Astrocyte of the cerebellum (primary cell): ENCODE measurements around the gene KRR1.
"Not testable (repeated sequence)": the region's sequence is repeated elsewhere in the genome, so short reads cannot be mapped to it uniquely, and the experiment has no call there.

ENCODE experiments used
- DNase-seq: peaks from one replicate; pipeline ENCODE4 v3.0.0-alpha.2; 2011; ENCODE audit warnings: low read depth
- H3K4me3 ChIP-seq: 2 replicates; pipeline ENCODE4 v1.5.1; 2011; ENCODE audit warnings: mild to moderate bottlenecking, low read depth, low read length, moderate library complexity
- in situ Hi-C: cut with HindIII; loops from 2 replicates; pipeline ENCODE4 v1.10.0; 2017; ENCODE audit warnings: low sequenced_read_pairs
- TF ChIP-seq, protein P1 (sequence below): IDR thresholded peaks from 2 replicates; pipeline ENCODE4 v1.5.1; 2012; ENCODE audit warnings: low read length, low read depth, moderate library complexity, mild to moderate bottlenecking; ENCODE audit errors: missing control alignments

KRR1 gene

DNA sequence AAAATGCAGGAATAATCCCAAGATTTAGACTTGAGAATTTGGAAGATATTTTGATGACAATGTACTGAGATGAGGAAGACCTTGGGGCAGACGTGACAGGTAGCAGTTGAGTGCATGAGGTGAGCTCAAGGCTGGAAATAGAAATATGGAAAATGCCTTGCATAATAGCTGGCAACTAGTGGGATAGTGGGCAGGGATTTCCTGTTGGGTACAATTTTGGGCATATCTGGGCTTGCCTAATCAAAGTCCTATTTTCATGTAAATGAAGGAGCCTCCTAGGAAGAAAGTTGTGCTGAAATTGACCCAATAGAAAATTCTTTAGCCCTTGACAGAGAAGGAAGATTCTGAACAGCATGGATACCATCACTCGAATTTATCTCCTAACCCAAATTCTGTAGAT, 37.3 kb downstream of the KRR1 start:
- no peak overlapping the region for H3K4me3 ChIP-seq
- in situ Hi-C loops: no loop called here
- DNase-seq: no peak
- TF ChIP-seq, protein P1, sequence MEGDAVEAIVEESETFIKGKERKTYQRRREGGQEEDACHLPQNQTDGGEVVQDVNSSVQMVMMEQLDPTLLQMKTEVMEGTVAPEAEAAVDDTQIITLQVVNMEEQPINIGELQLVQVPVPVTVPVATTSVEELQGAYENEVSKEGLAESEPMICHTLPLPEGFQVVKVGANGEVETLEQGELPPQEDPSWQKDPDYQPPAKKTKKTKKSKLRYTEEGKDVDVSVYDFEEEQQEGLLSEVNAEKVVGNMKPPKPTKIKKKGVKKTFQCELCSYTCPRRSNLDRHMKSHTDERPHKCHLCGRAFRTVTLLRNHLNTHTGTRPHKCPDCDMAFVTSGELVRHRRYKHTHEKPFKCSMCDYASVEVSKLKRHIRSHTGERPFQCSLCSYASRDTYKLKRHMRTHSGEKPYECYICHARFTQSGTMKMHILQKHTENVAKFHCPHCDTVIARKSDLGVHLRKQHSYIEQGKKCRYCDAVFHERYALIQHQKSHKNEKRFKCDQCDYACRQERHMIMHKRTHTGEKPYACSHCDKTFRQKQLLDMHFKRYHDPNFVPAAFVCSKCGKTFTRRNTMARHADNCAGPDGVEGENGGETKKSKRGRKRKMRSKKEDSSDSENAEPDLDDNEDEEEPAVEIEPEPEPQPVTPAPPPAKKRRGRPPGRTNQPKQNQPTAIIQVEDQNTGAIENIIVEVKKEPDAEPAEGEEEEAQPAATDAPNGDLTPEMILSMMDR: no peak

DNA sequence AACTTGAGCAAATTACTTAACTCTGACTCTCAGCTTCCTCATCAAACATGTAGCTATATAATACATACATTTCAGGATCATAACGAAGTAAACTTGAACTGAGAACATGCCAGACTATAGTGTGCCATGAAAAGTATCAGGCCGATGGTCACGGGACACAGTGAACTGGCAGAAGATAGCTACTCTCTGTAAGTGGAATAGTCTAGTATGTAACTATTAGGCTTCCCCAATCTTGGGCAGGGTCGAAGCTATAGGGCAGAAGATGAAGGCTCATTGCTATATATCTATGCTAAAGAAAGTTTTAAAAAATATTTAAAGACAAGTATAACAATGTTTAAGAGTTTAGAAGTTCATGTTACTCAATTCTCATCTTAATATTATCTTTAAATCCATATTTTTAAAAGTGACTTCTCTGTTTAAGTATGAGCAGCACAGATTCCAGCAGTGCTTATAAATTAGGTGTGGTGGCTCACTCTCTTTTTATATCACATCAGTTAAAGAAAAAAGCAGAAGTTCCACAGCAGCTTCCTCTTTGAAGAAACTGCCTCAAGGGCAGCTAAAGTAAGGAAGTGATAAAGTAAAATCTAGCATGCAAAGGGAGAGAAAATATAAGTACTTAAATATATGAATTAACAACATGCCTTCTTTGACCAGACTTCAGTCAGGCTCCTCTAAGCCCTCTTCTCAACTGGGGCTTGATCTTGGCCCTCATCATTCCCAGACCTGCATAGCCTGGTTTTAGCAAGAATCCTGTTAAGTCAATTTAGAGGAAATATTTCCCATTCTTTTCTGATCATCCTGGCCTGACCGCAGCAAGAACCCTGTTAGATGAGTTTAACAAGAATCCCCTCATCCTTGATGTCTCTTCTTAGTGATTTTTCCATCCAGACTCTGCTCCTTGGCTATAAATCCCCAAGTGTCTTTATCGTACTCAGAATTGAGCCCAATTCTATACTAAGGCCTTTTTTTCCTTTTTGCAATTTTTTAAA, 39.2 kb downstream of the KRR1 start:
- in situ Hi-C loops: no loop called here
- TF ChIP-seq, protein P1: no peak
- no peak overlapping the region for H3K4me3 ChIP-seq
- no peak for DNase-seq

DNA sequence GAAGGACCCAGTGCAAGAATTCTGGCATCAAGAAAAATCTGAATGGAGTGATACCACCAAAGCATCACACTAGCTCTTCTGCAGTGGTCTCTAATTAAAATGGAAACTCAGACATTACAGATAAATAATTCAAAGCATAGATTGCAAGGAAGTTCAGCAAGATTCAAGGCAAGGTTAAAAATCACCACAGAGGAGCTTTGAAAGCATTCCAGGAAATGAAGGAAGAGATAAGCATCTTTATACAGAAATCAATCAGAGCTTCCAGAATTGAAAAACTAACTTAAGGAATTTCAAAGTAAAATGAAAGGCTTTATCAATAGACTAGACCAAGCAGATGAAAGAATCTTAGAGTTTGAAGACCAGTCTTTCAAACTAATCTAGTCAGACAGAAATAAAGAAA, 51.2 kb downstream of the KRR1 start:
- no peak overlapping the region for H3K4me3 ChIP-seq
- TF ChIP-seq, protein P1: no peak
- in situ Hi-C loops: no loop called here
- no peak for DNase-seq

DNA sequence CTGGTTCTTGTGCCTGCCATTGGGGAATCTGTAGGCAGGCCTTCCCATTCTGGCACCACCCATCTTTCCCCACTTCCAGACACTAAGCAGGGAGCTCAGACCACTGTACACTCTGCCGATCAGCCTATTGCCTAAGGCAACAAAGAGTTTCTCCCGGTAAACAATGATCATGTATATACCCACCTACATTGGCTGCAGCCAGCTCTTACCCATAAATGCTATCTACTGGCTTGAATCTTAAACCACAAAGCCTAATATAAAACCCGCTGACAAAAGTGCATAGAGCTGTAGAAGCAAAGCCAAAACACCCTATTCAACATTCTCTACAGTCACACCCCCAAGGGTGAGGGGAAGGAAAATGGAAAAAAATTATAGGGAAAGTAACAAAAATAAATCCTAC, 51.7 kb downstream of the KRR1 start:
- in situ Hi-C loops: no loop called here
- TF ChIP-seq, protein P1: no peak
- no peak overlapping the region for H3K4me3 ChIP-seq
- DNase-seq: no peak

- H3K4me3 ChIP-seq, DNase-seq, in situ Hi-C loops: not testable (repeated sequence)
Observed at GRCh38 chr12:75457866-75458265, 53.5 kb downstream of the KRR1 start.

DNA sequence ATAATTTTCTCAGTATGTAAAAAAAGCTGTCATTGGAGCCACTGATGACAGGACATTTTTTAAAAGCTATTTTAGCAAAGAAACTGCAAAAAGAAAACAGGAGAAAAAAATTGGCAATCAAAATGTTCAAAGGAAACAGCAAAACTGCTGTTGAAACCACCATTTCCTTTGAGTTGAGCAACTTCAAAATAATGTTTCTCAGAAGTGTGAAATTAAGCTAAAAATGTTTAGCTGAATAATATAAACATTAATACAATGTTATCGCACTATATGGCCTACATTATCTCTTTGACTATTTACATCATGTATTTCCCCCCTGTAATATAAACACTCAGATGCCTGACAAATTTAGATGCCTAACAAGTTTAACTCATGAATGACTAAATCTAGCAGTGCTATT, 54.2 kb downstream of the KRR1 start:
- no peak overlapping the region for H3K4me3 ChIP-seq
- TF ChIP-seq, protein P1: no peak
- in situ Hi-C loops: no loop called here
- DNase-seq: no peak

DNA sequence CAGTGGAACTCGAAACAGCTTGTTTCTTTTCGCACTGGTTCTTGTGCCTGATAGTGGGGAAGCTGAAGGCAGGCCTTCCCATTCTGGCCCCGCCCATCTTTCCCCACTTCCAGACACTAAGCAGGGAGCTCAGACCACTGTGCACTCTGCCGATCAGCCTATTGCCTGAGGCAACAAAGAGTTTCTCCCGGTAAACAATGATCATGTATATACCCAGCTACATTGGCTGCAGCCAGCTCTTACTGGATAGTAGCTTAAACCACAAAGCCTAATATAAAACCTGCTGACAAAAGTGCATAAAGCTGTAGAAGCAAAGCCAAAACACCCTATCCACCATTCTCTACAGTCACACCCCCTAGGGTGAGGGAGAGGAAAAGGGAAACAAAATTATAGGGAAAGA, 55.6 kb downstream of the KRR1 start:
- TF ChIP-seq, protein P1: no peak
- in situ Hi-C loops: no loop called here
- no peak for DNase-seq
- H3K4me3 ChIP-seq: no peak overlapping the region
